ENCODE measurements around the gene THSD4.

GRCh38 chr15:71678605-71679004 lies 563.3 kb downstream of the THSD4 start:
- TF ChIP-seq CHD2 (IDR thresholded peaks at IDR 0.05; ENCODE audit: low read length), result no peak
- no peak for TF ChIP-seq POLR2AphosphoS5 (IDR thresholded peaks at IDR 0.05; ENCODE audit: low read depth, low read length)
- TF ChIP-seq CTCF (IDR thresholded peaks at IDR 0.05; ENCODE audit: control extremely low read depth in 1 of 3, insufficient read depth in 1 of 3, low read depth in 1 of 3, low read length in 3 of 3), result no peak
- no peak for TF ChIP-seq CREB1 (IDR thresholded peaks at IDR 0.05)
- no peak for TF ChIP-seq POLR2A (IDR thresholded peaks at IDR 0.05; ENCODE audit: control extremely low read depth in 1 of 2, low read depth in 2 of 2, low read length in 2 of 2)

Data from H1 (cell line).